Inflammatory macrophage treated with lipopolysaccharide for 1 hour (primary cell): ENCODE measurements around the gene GNA12.
"Not testable (repeated sequence)": the region's sequence is repeated elsewhere in the genome, so short reads cannot be mapped to it uniquely, and the experiment has no call there.

Experiments used
- DNase-seq, 2 donors: peaks; one replicate each; pipeline ENCODE4 v3.0.0-alpha.2; 2020 to 2022

Gene GNA12

DNA sequence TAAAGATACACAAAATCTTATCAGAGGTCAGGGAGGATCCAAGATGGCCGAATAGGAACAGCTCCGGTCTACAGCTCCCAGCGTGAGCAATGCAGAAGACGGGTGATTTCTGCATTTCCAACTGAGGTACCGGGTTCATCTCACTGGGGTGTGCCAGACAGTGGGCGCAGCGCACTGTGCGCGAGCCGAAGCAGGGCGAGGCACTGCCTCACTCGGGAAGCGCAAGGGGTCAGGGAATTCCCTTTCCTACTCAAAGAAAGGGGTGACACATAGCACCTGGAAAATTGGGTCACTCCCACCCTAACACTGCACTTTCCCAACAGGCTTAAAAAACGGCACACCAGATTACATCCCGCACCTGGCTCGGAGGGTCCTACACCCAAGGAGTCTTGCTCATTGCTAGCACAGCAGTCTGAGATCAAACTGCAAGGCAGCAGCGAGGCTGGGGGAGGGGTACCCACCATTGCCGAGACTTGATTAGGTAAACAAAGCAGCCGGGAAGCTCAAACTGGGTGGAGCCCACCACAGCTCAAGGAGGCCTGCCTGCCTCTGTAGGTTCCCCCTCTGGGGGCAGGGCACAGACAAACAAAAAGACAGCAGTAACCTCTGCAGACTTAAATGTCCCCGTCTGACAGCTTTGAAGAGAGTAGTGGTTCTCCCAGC, 100.5 kb downstream of the GNA12 start:
- DNase-seq = not testable (repeated sequence)

- DNase-seq = no peak
Measured at GRCh38 chr7:2738766-2739549, 105.2 kb downstream of the GNA12 start.

DNA sequence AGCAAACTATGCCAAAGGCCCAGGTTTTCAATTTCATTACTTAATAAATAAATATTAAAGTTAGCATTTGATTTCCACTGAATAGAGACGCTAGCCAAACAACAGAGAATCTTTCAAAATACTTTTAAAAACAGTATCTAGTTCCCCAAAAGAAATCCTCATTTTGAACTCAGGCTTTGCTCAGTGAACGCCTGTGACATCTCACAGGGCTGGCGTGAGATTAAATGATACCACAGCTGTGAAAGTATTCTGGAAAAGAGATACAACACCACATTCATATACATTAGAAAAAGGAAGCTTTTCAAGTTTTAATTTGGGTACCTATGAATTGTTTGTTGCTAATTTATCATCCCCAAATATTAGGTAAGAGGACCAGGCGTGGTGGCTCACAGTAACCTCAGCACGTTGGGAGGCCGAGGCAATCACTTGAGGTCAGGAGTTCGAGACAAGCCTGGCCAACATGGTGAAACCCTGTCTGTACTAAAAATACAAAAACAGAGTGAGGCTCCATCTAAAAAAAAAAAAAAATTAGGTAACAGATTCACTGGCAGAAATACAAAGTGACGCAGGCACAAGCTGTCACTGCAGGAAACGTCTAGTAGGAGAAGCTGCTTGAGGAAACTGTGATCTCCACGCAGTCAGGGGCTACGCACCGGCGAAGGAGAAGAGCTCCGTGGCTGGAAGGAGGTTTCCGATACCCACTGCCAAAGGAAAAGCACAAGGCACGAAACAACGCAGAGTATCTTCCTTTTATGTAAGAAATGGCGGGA, 106.2 kb downstream of the GNA12 start:
- DNase-seq = peak; percentile 54 to 62

GRCh38 chr7:2737005-2737743, 106.9 kb downstream of the GNA12 start:
- not testable (repeated sequence) for DNase-seq

DNA sequence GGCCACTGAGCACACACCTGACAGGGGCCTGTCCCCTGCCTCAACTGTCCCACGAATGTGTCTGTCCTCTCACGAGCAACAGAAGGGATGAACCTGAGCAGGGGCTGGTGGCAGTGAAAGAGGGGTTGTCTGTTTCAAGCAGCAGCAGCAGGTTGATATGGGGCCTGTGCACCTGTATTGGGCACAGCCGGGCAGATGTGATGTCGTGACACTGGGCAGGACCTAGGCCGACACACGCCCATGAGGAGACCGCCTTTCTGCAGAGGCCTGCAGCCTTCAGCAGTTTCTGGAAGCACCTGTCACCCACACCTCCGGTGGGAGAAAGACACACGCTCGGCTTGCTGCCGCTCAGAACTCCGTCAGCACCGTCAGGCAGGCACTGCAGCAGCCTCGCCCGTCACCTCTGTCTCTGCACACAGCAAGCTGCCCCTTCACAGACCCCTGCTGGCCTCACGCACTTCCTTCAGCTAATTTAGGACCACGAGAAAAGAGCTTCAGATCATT, 107.6 kb downstream of the GNA12 start:
- DNase-seq = no peak

DNA sequence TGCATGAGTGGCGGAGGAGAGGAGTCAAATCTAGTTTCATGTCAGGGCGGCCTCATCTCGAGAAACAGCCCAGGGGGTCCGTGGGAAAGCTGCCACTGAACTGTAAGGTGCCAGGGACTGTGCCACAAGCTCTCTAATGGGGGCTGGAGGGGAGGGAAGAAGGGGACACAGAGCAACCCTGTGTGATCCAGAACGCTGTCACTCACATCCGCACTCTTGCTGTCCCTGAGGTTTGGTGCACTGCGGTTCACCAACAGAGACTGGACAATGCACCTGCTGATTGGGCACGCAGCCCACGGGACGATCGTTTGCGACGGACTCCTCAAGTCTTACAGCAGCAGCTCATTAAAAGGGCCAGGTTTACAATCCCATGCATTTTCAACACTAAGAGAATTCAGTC, 108.4 kb downstream of the GNA12 start:
- no peak for DNase-seq

- peak in 1 of 2 donors; percentile 43 for DNase-seq
Measured at GRCh38 chr7:2734751-2735571, 109.1 kb downstream of the GNA12 start.

DNA sequence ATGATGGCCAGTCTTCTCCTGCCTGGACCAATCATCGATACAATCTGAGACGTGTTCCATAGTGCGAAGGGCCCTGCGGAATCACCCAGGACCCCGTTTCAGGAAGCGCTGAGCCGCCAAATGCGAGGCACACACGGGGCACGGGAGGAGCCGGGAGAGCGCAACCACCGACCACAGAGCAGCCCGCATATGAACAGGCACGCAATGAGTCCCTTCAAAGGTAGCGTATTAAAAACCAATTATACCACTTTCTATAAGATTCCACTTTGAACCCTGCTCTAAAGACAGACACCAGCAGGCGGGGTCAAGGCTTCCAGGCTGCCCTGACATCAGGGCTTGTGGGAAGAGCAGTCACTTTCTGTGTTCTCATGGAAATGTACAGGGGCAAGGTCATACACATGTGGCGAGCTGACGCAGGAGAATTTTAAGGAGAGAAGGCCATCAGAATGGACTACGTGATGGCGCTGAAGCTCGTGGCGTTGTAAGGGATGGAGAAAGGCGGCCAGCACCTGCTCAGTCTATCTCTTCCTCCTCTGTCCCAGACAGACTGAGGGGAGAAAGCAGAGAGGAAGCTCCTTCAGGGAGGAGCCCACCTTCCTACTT, 109.9 kb downstream of the GNA12 start:
- no peak for DNase-seq

DNA sequence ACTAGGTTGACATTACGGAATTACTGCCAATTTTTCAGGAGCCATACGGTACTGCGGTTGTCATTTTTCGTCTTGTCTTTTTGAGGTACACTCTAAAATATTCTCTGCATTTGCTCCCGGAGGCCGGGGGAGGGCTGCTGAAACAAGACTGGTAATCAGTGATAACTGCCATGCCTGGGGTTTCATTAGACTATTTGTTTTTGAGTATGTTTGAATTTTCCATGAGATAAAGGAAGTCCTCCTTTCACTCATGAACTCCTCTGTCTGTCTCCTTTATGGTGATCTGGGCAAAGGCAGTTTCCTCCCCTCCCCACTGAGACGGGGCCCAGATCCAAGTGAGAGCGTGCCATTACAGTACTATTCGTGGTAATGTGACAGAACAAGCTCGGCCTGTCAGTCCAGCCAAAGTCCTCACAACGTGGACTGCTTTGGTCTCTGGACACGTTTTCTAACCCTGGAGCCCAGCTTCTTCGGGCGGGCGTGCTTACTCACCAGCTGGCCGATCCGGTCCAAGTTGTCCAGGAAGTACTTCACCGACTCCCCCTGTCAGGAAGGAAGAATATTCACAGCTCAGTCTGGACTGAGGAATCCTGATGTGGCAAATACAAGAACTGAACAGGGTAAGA, 111.0 kb downstream of the GNA12 start:
- DNase-seq = no peak

DNA sequence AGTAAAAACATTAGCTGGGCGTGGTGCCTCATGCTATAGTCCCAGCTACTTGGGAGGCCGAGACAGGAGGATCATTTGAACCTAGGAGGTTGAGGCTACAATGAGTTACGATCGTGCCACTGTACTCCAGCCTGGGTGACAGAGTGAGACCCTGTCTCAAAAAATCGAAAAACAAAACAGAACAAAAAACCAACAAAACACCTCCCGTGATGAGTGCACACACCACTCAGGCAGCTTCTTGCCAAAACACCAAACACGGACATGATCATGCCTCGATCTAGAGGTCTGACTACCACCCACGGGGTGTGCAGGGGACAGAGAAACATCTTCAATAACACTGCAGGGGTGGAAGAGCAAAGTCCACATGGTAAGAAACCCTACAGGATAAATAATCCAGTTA, 111.7 kb downstream of the GNA12 start:
- DNase-seq = no peak

- DNase-seq = no peak
Measured at GRCh38 chr7:2730846-2731770, 113.0 kb downstream of the GNA12 start.

DNA sequence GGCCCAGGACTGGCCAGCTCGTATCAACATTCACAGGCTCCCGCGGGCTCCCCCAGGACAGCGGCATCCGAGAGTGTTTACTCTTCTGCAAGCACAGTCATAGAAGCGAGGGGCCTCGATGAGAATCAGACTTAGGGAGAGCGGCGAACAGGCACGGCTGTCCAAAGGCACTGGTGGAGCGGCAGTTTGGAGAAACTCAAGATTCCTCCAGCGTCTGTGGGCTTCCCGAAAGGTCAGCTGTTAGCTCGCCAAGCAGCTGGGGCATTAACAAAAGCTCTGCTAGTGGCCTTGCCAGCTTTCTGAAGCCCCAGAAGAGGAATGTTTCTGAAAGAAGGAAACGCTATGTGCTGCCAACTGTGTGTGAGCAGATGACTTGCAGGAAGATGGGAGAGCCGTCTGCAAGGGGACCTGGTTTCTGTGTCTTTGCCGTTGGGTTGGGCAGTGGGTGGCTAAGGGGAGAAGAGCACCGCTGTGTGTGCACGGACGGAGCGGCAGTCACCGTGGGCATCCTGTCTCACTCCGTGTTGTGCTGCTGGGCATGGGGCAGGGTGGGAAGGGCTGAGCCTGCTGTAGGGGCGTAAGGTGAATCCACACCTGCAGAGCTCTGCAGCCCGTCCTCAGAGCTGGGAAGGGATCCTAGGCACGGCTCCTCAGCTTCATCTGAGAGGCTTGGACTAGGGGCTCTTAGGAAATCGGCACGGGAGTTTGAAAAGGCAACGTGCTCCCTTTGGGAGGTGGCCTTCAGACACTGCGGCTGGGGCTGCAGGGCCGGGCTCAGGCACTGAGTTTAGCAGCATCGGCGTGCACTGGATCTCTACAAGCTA, 114.0 kb downstream of the GNA12 start:
- no peak for DNase-seq

GRCh38 chr7:2729031-2729892, 114.8 kb downstream of the GNA12 start:
- DNase-seq = no peak

DNA sequence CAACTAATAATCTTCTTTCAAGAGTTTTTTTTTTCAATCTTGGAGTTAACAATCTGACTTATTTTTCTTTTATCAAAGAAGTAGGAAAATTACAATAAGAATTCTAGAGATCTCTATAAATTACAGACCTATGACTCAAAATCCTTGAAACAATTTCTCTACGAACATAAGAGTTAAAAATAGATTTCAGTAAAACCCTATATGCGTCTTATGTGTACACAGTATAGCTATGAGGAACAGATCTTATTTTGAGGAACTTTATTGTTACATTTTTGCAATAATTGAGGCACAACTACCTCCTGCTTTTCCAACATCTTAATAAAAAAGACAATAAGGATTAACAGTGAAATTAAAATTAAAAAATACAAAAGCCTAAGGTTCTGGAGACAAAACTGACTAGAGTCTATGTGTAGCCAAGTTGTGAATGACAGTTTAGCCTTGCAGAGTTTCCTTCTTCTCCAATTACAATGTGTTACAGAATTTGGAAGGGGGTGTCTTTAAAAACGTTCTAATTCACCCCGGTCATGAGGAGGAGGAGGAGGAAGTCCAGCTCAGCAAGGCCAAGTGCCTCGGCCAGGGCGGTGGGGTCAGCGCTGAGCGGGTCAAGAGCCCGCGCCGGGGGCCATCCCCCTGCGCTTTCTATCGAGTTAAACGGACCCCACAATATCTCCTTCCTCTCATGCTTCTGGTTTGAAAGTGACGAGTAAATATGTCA, 115.6 kb downstream of the GNA12 start:
- peak; percentile 60 to 77 for DNase-seq

DNA sequence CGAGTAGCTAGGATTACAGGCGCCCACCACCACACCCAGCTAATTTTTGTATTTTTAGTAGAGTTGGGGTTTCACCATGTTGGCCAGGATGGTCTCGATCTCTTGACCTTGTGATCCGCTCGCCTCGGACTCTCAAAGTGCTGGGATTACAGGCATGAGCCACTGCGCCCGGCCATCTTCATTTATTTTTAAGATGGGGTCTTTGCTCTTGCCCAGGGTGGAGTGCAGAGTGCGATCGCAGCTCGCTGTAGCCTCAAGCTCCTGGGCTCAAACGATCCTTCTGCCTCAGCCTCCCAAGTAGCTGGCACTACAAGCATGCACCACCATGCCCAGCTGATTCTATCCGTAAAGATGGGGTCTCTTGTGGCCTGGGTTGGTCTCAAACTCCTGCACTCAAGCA, 116.9 kb downstream of the GNA12 start:
- DNase-seq = not testable (repeated sequence)

DNA sequence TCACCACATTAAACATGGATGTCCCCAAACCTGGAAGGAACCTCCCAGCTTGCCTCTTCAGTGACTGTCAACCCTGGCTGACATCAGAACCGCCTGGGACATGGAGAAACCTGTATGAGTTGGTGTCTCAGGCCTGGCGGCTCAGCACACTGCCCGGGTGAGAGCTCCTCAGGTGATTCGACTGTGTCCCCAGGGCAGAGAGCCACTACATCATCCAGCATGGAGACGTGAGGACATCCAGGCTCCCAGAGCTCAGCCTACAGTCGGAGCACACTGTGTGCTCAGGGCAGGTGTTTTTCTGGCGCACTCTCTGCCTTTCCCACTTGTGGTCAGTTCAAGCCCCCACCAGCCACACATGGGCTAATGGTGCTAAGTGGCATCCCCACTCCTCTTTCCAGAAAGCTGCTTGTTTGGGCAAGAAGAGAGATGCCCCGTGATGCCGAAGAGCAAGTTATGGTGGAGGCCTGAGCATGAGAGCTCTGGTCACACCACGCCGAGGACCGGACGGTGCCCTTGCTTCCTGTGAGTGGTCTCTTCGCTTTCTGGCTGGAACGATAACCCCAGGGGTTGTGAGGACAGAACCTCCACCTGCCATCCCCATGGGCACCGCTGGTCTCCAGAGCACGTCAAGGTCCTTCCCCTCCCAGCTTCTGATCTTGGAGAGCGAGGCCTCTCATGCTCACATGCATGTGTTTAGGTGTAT, 117.6 kb downstream of the GNA12 start:
- no peak for DNase-seq
